Caco-2 (cell line): ENCODE results near the gene MACROD2. TPM values are rescaled to one million over a fixed set of nuclear protein-coding genes. Genes with fewer than 3 reads are reported as not detected.

Experiments
- BruUV-seq: library from RNA; stranded (reverse); fragments of 400-500 nt; replicated peaks from 2 replicates; lab custom pipeline; 2021; lab: Mats Ljungman, UMichigan
- CTCF ChIA-PET: fragments of 300-600 bp; sonication (Branson Sonifier 250); formaldehyde crosslinking; loops from one replicate; lab custom pipeline; 2022; ENCODE audit warnings: antibody characterized with exemption; lab: Charles Lee
- POLR2A ChIA-PET: fragments of 300-600 bp; sonication (Branson Sonifier 250); formaldehyde crosslinking; loops from one replicate; lab custom pipeline; 2022; ENCODE audit warnings: antibody characterized with exemption; lab: Charles Lee
- DNase-seq, 2 experiments: peaks; one replicate each; pipeline versions ENCODE4 v3.0.0 to v3.0.0-alpha.2; 2020 to 2022
- H3K27me3 ChIP-seq: replicated peaks from 2 replicates; pipeline ENCODE4 v1.6.0; 2011; ENCODE audit warnings: low read length; ENCODE audit not compliant: control insufficient read depth, insufficient read depth
- H3K36me3 ChIP-seq: 2 replicates; pipeline ENCODE4 v1.5.1; 2011; ENCODE audit warnings: low read length; ENCODE audit not compliant: control insufficient read depth, insufficient read depth
- H3K4me1 ChIP-seq: fragments of 250-450 bp; sonication (Bioruptor Pico); 2 replicates; pipeline ENCODE4 v1.5.1; 2020; ENCODE audit warnings: mild to moderate bottlenecking
- H3K4me3 ChIP-seq: 2 replicates; pipeline ENCODE4 v1.5.1; 2011; ENCODE audit warnings: low read depth, mild to moderate bottlenecking, control low read depth, low read length
- H3K9me3 ChIP-seq: fragments of 250-450 bp; sonication (Bioruptor Pico); 2 replicates; pipeline ENCODE4 v1.5.1; 2020; ENCODE audit warnings: mild to moderate bottlenecking, moderate library complexity
- H3K27ac Mint-ChIP-seq: one replicate; pipeline ENCODE4 v1.8.0; 2022; ENCODE audit warnings: mixed read lengths; ENCODE audit not compliant: unreplicated experiment
- H3K27me3 Mint-ChIP-seq: one replicate; pipeline ENCODE4 v1.8.0; 2022; ENCODE audit warnings: mixed read lengths; ENCODE audit not compliant: insufficient read depth, unreplicated experiment
- H3K36me3 Mint-ChIP-seq: one replicate; pipeline ENCODE4 v1.8.0; 2022; ENCODE audit warnings: mild to moderate bottlenecking, mixed read lengths; ENCODE audit not compliant: insufficient read depth, unreplicated experiment
- H3K4me1 Mint-ChIP-seq: one replicate; pipeline ENCODE4 v1.8.0; 2022; ENCODE audit warnings: low read depth, mixed read lengths; ENCODE audit not compliant: unreplicated experiment
- H3K4me3 Mint-ChIP-seq: one replicate; pipeline ENCODE4 v1.8.0; 2022; ENCODE audit warnings: mild to moderate bottlenecking, moderate library complexity, mixed read lengths; ENCODE audit not compliant: unreplicated experiment
- H3K9me3 Mint-ChIP-seq: one replicate; pipeline ENCODE4 v1.8.0; 2022; ENCODE audit warnings: mixed read lengths; ENCODE audit not compliant: unreplicated experiment
- CTCF ChIP-seq, 2 experiments: fragments of 200-600 bp in 1 of 2; IDR thresholded peaks; 1 replicate in 1 of 2; 2 replicates in 1 of 2; pipeline versions ENCODE4 v1.5.1 to v1.8.0; 2011 to 2022; ENCODE audit warnings: antibody characterized with exemption in 1 of 2, control low read depth in 1 of 2, inconsistent platforms in 1 of 2, low read depth in 1 of 2, low read length in 1 of 2, mild to moderate bottlenecking in 1 of 2, moderate library complexity in 1 of 2; ENCODE audit not compliant: insufficient read depth in 1 of 2, severe bottlenecking in 1 of 2, unreplicated experiment in 1 of 2
- intact Hi-C: fragments of 100-400 bp; cut with micrococcal nuclease; formaldehyde crosslinking; loops from one replicate; pipeline ENCODE4 v1.10.0; 2022; ENCODE audit not compliant: unreplicated experiment
- total RNA-seq: library from RNA; stranded (reverse); gene quantifications from 2 replicates; pipeline ENCODE4 v1.2.3, GENCODE V29; 2022

MACROD2 gene
- total RNA-seq, 1 experiment from 2014 or later: 6.4 TPM

GRCh38 chr20:14582855-14583254 is 587.5 kb downstream of the MACROD2 start:
- H3K4me3 ChIP-seq: no peak overlapping the region
- intact Hi-C loops: no loop called here
- H3K4me1 ChIP-seq: peaks cover 8% of the 10 kb centered on the region; the same call in 1 of the 2 replicates
- Mint-ChIP-seq H3K4me1 (no peaks in the 10 kb centered on the region), H3K4me3 (no peak overlapping the region), H3K27me3 (no peaks in the 10 kb centered on the region), H3K36me3 (no peaks in the 10 kb centered on the region), H3K9me3 (peaks cover 8% of the 10 kb centered on the region), H3K27ac (no peak overlapping the region)
- ChIA-PET CTCF (no interaction called here), POLR2A (no interaction called here)
- no peaks in the 10 kb centered on the region for H3K27me3 ChIP-seq
- no peak for TF ChIP-seq CTCF (IDR thresholded peaks at IDR 0.05; ENCODE audit: insufficient read depth in 1 of 2, low read depth in 1 of 2, low read length in 1 of 2, severe bottlenecking in 1 of 2, unreplicated experiment in 1 of 2)
- H3K36me3 ChIP-seq: no peaks in the 10 kb centered on the region
- no TSS peak for BruUV-seq
- DNase-seq: no peak
- no peaks in the 10 kb centered on the region; the same call in 1 of the 2 replicates for H3K9me3 ChIP-seq

- POLR2A ChIA-PET: no interaction called here
Measured at GRCh38 chr20:14583413-14583812, 588.1 kb downstream of the MACROD2 start.

GRCh38 chr20:14589383-14589782 is 594.1 kb downstream of the MACROD2 start:
- no peaks in the 10 kb centered on the region for H3K4me1 ChIP-seq
- Mint-ChIP-seq H3K27me3 (no peaks in the 10 kb centered on the region), H3K9me3 (no peaks in the 10 kb centered on the region), H3K4me3 (no peak overlapping the region), H3K36me3 (no peaks in the 10 kb centered on the region), H3K27ac (no peak overlapping the region), H3K4me1 (peaks cover 7% of the 10 kb centered on the region)
- TF ChIP-seq CTCF (IDR thresholded peaks at IDR 0.05; ENCODE audit: insufficient read depth in 1 of 2, low read depth in 1 of 2, low read length in 1 of 2, severe bottlenecking in 1 of 2, unreplicated experiment in 1 of 2): no peak
- no peak overlapping the region for H3K4me3 ChIP-seq
- BruUV-seq: no TSS peak
- H3K27me3 ChIP-seq: no peaks in the 10 kb centered on the region
- ChIA-PET CTCF (no interaction called here), POLR2A (no interaction called here)
- intact Hi-C loops: no loop called here
- H3K9me3 ChIP-seq: peaks cover 13% of the 10 kb centered on the region
- H3K36me3 ChIP-seq: no peaks in the 10 kb centered on the region
- no peak for DNase-seq

More at GRCh38 chr20:14583413-14583812, 588.1 kb downstream of the MACROD2 start:
- peaks cover 8% of the 10 kb centered on the region for H3K9me3 Mint-ChIP-seq
- no peaks in the 10 kb centered on the region for H3K36me3 Mint-ChIP-seq
- CTCF ChIA-PET: no interaction called here
- no peak for TF ChIP-seq CTCF (IDR thresholded peaks at IDR 0.05; ENCODE audit: insufficient read depth in 1 of 2, low read depth in 1 of 2, low read length in 1 of 2, severe bottlenecking in 1 of 2, unreplicated experiment in 1 of 2)
- no peaks in the 10 kb centered on the region for H3K4me1 Mint-ChIP-seq
- no peaks in the 10 kb centered on the region for H3K36me3 ChIP-seq
- no peak for DNase-seq
- no peak overlapping the region for H3K4me3 Mint-ChIP-seq
- no peak overlapping the region for H3K4me3 ChIP-seq
- no peaks in the 10 kb centered on the region for H3K27me3 Mint-ChIP-seq
- H3K27ac Mint-ChIP-seq: no peak overlapping the region
- no peaks in the 10 kb centered on the region for H3K27me3 ChIP-seq
- no peaks in the 10 kb centered on the region; the same call in 1 of the 2 replicates for H3K9me3 ChIP-seq
- BruUV-seq: no TSS peak
- intact Hi-C loops: no loop called here
- H3K4me1 ChIP-seq: peaks cover 8% of the 10 kb centered on the region; the same call in 1 of the 2 replicates
